CD4-positive, alpha-beta T cell treated with Interleukin-10 for 1 hour (primary cell): ENCODE data around the gene PLA2G6.

Source experiments
- DNase-seq: peaks from one replicate; pipeline ENCODE4 v3.0.0-alpha.2; 2020

Gene PLA2G6

DNA sequence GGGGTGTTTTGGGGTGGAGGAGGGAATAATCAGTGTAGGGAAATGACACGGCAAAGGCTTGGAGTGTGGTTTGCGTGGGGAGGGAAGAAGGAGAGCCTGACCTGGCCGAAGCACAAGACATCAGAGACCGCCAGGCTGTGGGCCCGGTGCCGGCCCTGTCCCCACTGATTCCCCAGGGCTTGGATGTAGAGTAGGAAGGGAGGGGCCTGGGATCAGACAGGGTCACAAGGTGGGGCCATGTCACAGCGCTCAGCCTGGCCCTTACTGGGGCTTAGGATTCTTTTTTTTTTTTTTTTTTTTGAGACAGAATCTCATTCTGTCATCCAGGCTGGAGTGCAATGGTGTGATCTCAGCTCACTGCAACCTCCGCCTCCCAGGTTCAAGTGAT, 114.6 kb downstream of the PLA2G6 start:
- no peak for DNase-seq

DNA sequence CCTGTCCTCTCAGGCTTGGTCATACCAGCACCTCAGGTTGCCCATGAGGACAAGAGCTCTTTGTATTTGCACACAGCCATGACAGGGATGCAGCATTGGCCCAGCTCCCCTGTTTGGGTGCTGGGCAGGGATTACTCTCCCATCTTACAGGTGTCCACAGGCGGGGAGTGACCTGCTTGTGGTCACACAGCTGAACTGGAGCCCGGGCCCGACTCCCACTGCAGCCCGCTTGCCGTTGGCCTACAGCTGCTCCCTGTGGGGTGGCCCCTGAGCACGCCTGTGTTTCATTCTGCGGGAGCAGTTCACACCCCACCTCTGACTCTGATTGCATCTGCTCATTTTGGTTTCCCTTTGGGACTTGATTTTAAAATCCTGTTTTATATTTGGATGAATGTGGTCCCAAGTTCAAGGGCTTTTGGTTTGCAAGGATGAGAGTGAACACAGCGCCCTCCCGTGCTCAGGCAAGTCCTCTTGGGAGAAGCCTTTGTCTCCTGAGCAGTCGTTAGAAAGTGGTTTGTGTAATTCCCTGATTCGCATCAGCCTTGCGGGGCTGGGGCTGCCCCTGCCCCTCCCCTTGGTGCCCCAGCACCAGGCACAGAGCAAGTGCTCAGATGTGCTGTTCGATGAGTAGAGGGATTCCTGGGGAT, 115.1 kb downstream of the PLA2G6 start:
- no peak for DNase-seq

- no peak for DNase-seq
Observed at GRCh38 chr22:38065539-38065938, 116.1 kb downstream of the PLA2G6 start.

DNA sequence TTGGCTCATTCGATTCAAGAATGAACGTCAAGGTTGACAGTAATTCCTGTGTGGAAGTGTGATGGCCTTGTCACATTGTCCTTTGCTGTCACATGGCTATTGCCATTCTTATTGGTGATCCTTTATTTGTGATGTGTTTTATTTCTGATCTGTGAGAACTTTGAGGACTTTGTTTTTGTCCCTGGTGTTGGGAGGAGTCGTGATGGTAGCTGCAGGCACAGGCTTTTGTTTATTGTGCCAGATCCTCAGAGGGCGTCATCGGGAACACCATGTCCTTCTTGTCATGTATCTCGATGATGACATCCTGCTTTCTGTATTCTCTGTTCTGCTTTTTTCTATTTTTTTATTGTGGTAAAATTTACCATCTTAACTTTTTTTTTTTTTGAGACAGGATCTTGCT, 118.8 kb downstream of the PLA2G6 start:
- DNase-seq = no peak
